H1 (cell line): ENCODE data around the gene MFAP1. TPM values are rescaled to one million over a fixed set of nuclear protein-coding genes. Genes with fewer than 3 reads are reported as not detected.
A peak's percentile ranks its signal among the peaks of the same experiment; 100 is the strongest.

Experiments used
- CTCF ChIA-PET: fragments of 300-600 bp; sonication (Branson Sonifier 250); formaldehyde crosslinking; loops from one replicate; lab custom pipeline; 2021; ENCODE audit not compliant: partially characterized antibody; lab: Charles Lee
- POLR2A ChIA-PET: fragments of 300-600 bp; sonication (Branson Sonifier 250); formaldehyde crosslinking; loops from one replicate; lab custom pipeline; 2021; ENCODE audit warnings: inconsistent platforms; ENCODE audit not compliant: partially characterized antibody; lab: Charles Lee
- DNase-seq, 2 experiments: peaks; one replicate each; pipeline versions ENCODE4 v3.0.0 to v3.0.0-alpha.2; 2010 to 2022; ENCODE audit warnings: low spot score in 2 of 2, low read depth in 1 of 2, mixed read lengths in 1 of 2
- FAIRE-seq: peaks from 2 replicates; lab custom pipeline; 2011; peaks lifted over from hg19 to GRCh38; lab: Jason Lieb, UNC
- H2AFZ ChIP-seq: 2 replicates; pipeline ENCODE4 v1.8.1; 2012; ENCODE audit warnings: low read length, inconsistent platforms
- H2AK5ac ChIP-seq: 2 replicates; pipeline ENCODE4 v1.6.1; 2013; ENCODE audit warnings: low read depth, low read length
- H2BK120ac ChIP-seq: replicated peaks from 2 replicates; pipeline ENCODE3; 2013; ENCODE audit warnings: low read depth, low read length, inconsistent platforms
- H2BK12ac ChIP-seq: 2 replicates; pipeline ENCODE4 v1.6.1; 2013; ENCODE audit warnings: low read depth, low read length
- H2BK15ac ChIP-seq: 2 replicates; pipeline ENCODE4 v1.6.1; 2013; ENCODE audit warnings: low read length
- H2BK20ac ChIP-seq: 2 replicates; pipeline ENCODE4 v1.6.1; 2013; ENCODE audit warnings: low read length
- H2BK5ac ChIP-seq: 2 replicates; pipeline ENCODE4 v1.6.1; 2013; ENCODE audit warnings: low read depth, low read length
- H3K14ac ChIP-seq: 2 replicates; pipeline ENCODE4 v1.6.1; 2013; ENCODE audit warnings: inconsistent platforms; ENCODE audit not compliant: insufficient read length
- H3K18ac ChIP-seq: 2 replicates; pipeline ENCODE4 v1.6.1; 2013; ENCODE audit warnings: low read length; ENCODE audit errors: extremely low read depth
- H3K23ac ChIP-seq: 2 replicates; pipeline ENCODE4 v1.6.1; 2013; ENCODE audit warnings: inconsistent platforms; ENCODE audit not compliant: insufficient read length
- H3K23me2 ChIP-seq: 2 replicates; pipeline ENCODE4 v1.6.1; 2013; ENCODE audit warnings: low read depth, low read length
- H3K27ac ChIP-seq: 2 replicates; pipeline ENCODE4 v1.6.1; 2011; ENCODE audit warnings: low read depth, low read length, inconsistent platforms
- H3K27me3 ChIP-seq, 4 experiments: replicated peaks in 1 of 4; 1 replicate in 1 of 4; 2 replicates in 3 of 4; pipeline versions ENCODE4 v1.6.1 to v1.8.1; 2011 to 2013; ENCODE audit warnings: low read length in 3 of 4, mild to moderate bottlenecking in 3 of 4, inconsistent platforms in 2 of 4, mixed read lengths in 2 of 4, moderate library complexity in 1 of 4; ENCODE audit not compliant: control insufficient read depth in 3 of 4, insufficient read depth in 3 of 4; ENCODE audit errors: extremely low read depth in 1 of 4
- H3K36me3 ChIP-seq, 4 experiments: 2 replicates each; pipeline versions ENCODE4 v1.6.1 to v1.8.1; 2011 to 2013; ENCODE audit warnings: mild to moderate bottlenecking in 4 of 4, low read length in 3 of 4, moderate library complexity in 2 of 4, control low read depth in 1 of 4, inconsistent platforms in 1 of 4; ENCODE audit not compliant: insufficient read depth in 4 of 4, control insufficient read depth in 2 of 4
- H3K4ac ChIP-seq: replicated peaks from 2 replicates; pipeline ENCODE3; 2013; ENCODE audit warnings: low read length, low read depth, mixed read lengths, inconsistent platforms; ENCODE audit not compliant: insufficient read length
- H3K4me1 ChIP-seq, 4 experiments: replicated peaks in 1 of 4; 1 replicate in 1 of 4; 2 replicates in 3 of 4; pipeline versions ENCODE4 v1.6.1 to v1.8.1; 2011 to 2013; ENCODE audit warnings: low read length in 3 of 4, inconsistent platforms in 2 of 4, mixed read lengths in 1 of 4; ENCODE audit not compliant: insufficient read depth in 4 of 4, control insufficient read depth in 3 of 4
- H3K4me2 ChIP-seq, 2 experiments: 2 replicates each; pipeline versions ENCODE4 v1.6.1 to v1.8.1; 2011 to 2013; ENCODE audit warnings: low read depth in 2 of 2, low read length in 2 of 2, control low read depth in 1 of 2, inconsistent platforms in 1 of 2, mild to moderate bottlenecking in 1 of 2; ENCODE audit not compliant: insufficient read depth in 1 of 2
- H3K4me3 ChIP-seq, 4 experiments: fragments of 200-600, 300-600 bp in 1 of 4; sonication (generic), shearing (Covaris generic), sonication (Bioruptor Twin) in 1 of 4; 2 replicates each; pipeline versions ENCODE4 v1.5.1 to v1.8.1; 2011 to 2016; ENCODE audit warnings: low read length in 4 of 4, low read depth in 3 of 4, control low read depth in 2 of 4, inconsistent platforms in 2 of 4, mild to moderate bottlenecking in 2 of 4, mixed read lengths in 1 of 4, moderate library complexity in 1 of 4; ENCODE audit not compliant: insufficient read depth in 2 of 4; ENCODE audit errors: extremely low read depth in 1 of 4
- H3K56ac ChIP-seq: replicated peaks from 2 replicates; pipeline ENCODE3; 2013; ENCODE audit warnings: low read depth, mild to moderate bottlenecking, mixed read lengths, low read length, inconsistent platforms; ENCODE audit not compliant: insufficient read length
- H3K79me1 ChIP-seq: 2 replicates; pipeline ENCODE4 v1.6.1; 2013; ENCODE audit warnings: low read depth, low read length, control low read depth
- H3K79me2 ChIP-seq, 2 experiments: 2 replicates each; pipeline versions ENCODE4 v1.6.1 to v1.8.1; 2012 to 2013; ENCODE audit warnings: low read length in 2 of 2, mild to moderate bottlenecking in 2 of 2, inconsistent platforms in 1 of 2; ENCODE audit not compliant: insufficient read depth in 2 of 2, control insufficient read depth in 1 of 2
- H3K9ac ChIP-seq, 4 experiments: replicated peaks in 1 of 4; 1 replicate in 1 of 4; 2 replicates in 3 of 4; pipeline versions ENCODE4 v1.6.1 to v1.8.1; 2011 to 2013; ENCODE audit warnings: low read depth in 3 of 4, low read length in 3 of 4, control low read depth in 2 of 4, mild to moderate bottlenecking in 2 of 4, moderate library complexity in 2 of 4, inconsistent platforms in 1 of 4; ENCODE audit errors: extremely low read depth in 1 of 4
- H3K9me3 ChIP-seq, 2 experiments: 2 replicates each; pipeline versions ENCODE4 v1.6.1 to v1.8.1; 2012 to 2013; ENCODE audit warnings: mild to moderate bottlenecking in 2 of 2, moderate library complexity in 2 of 2, control low read depth in 1 of 2, inconsistent platforms in 1 of 2, low read depth in 1 of 2, low read length in 1 of 2, mixed read lengths in 1 of 2; ENCODE audit not compliant: insufficient read depth in 2 of 2
- H4K20me1 ChIP-seq, 2 experiments: replicated peaks in 1 of 2; 2 replicates each; pipeline versions ENCODE3 to v1.8.1; 2011 to 2013; ENCODE audit warnings: inconsistent platforms in 2 of 2, low read length in 2 of 2, mild to moderate bottlenecking in 1 of 2; ENCODE audit not compliant: insufficient read depth in 2 of 2, control insufficient read depth in 1 of 2
- H4K5ac ChIP-seq: 2 replicates; pipeline ENCODE4 v1.6.1; 2013; ENCODE audit warnings: low read length, low read depth, mixed read lengths, inconsistent platforms; ENCODE audit not compliant: insufficient read length
- H4K8ac ChIP-seq: 2 replicates; pipeline ENCODE4 v1.8.0; 2013; ENCODE audit warnings: mild to moderate bottlenecking, moderate library complexity, low read length, inconsistent platforms; ENCODE audit not compliant: insufficient read depth; ENCODE audit errors: extremely low read depth
- H4K91ac ChIP-seq: replicated peaks from 2 replicates; pipeline ENCODE3; 2013; ENCODE audit warnings: low read length, mixed read lengths, inconsistent platforms; ENCODE audit not compliant: insufficient read length
- CTCF ChIP-seq, 3 experiments: IDR thresholded peaks; 1 replicate in 2 of 3; 2 replicates in 1 of 3; pipeline versions ENCODE4 v1.5.1 to v1.6.1; 2011; ENCODE audit warnings: low read length in 3 of 3, mild to moderate bottlenecking in 3 of 3, inconsistent platforms in 2 of 3, low read depth in 1 of 3, moderate library complexity in 1 of 3; ENCODE audit not compliant: insufficient read depth in 1 of 3; ENCODE audit errors: control extremely low read depth in 1 of 3
- POLR2A ChIP-seq, 2 experiments: IDR thresholded peaks; 1 replicate in 1 of 2; 2 replicates in 1 of 2; pipeline ENCODE4 v1.6.1; 2011; ENCODE audit warnings: low read depth in 2 of 2, low read length in 2 of 2, mild to moderate bottlenecking in 2 of 2; ENCODE audit errors: control extremely low read depth in 1 of 2
- POLR2AphosphoS5 ChIP-seq: IDR thresholded peaks from 2 replicates; pipeline ENCODE4 v1.6.1; 2011; ENCODE audit warnings: low read depth, low read length
- WGBS, 2 experiments: shearing (Covaris generic) in 1 of 2; methylation state at CpG; one replicate each; pipeline versions ENCODE4 v1.1.6 to v1.1.7; 2013 to 2015; ENCODE audit warnings: low lambda C conversion rate in 2 of 2, mixed read lengths in 2 of 2, inconsistent platforms in 1 of 2, low coverage in 1 of 2, missing lambda C conversion rate in 1 of 2; ENCODE audit not compliant: insufficient replicate concordance in 2 of 2, insufficient coverage in 1 of 2, insufficient read length in 1 of 2; ENCODE audit errors: extremely low coverage in 1 of 2, missing lambda C conversion rate in 1 of 2; 5-methylcytosine and 5-hydroxymethylcytosine counted together
- polyA plus RNA-seq, 7 experiments: library from polyadenylated mRNA; depleted of rRNA in 3 of 7; stranded (reverse) in 5 of 7; unstranded in 2 of 7; fragments of >200 nt in 5 of 7; fragments of 200-250 nt in 2 of 7; gene quantifications; 1 replicate in 5 of 7; 2 replicates in 1 of 7; 4 replicates in 1 of 7; pipeline versions ENCODE4 v1.2.1 to v1.2.3, GENCODE V29; 2011 to 2013; ENCODE audit warnings: missing spikeins in 2 of 7, mixed read lengths in 2 of 7
- total RNA-seq: library from RNA; stranded (reverse); fragmentation: NEBNext Ultra II Directional; extraction: Animal tissue kit (Norgen Biotek cat#: 25700); gene quantifications from 2 replicates; pipeline ENCODE4 v1.2.1, GENCODE V29; 2021

The MFAP1 gene
- total and polyA plus RNA-seq, 2 of the 8 experiments (the other 6 are each of a cell fraction or from before 2014, with no cell fraction given), result 23.6 to 36.7 TPM

- Histone ChIP-seq H2BK5ac (peak overlapping the region; percentile 62), H3K23me2 (peaks cover 4% of the 10 kb centered on the region), H3K27ac (peak overlapping the region; percentile 54; the same call in 1 of the 2 replicates), H2AK5ac (peak overlapping the region; percentile 61), H4K91ac (no peak overlapping the region), H3K27me3 (no peaks in the 10 kb centered on the region), H3K56ac (no peak overlapping the region), H3K4me1 (peaks cover 21 to 33% (median 27%) of the 10 kb centered on the region in 4 experiments), H3K9ac (no peak overlapping the region), H2BK12ac (no peak overlapping the region), H4K20me1 (peaks cover 4 to 17% of the 10 kb centered on the region in 2 experiments), H3K14ac (no peak overlapping the region), H3K23ac (no peak overlapping the region), H3K4me2 (peak overlapping the region in 1 of 2 experiments; percentile 33; a peak in 3 of 4 replicates), H2BK120ac (no peak overlapping the region), H2BK20ac (0 out of 2 replicates have a peak overlapping the region, but pooled peaks have one; percentile 40), H3K4ac (no peak overlapping the region), H2AFZ (no peak overlapping the region), H3K4me3 (0 out of 8 replicates have a peak overlapping the region, but pooled peaks of 1 of the 4 experiments have one; percentile 16), H3K36me3 (peaks cover 14 to 53% (median 22%) of the 10 kb centered on the region in 4 experiments), H3K79me2 (peaks cover 0 to 26% of the 10 kb centered on the region in 2 experiments; a peak in 2 of 4 replicates), H3K79me1 (peaks cover 19% of the 10 kb centered on the region), H3K18ac (0 out of 2 replicates have a peak overlapping the region, but pooled peaks have one; percentile 38)
- WGBS, 2 experiments, result 83% methylated on average over 2 of the region's 2 CpGs; no CpG with 5 or more reads in 1 of the 2 experiments
- ChIA-PET POLR2A (interaction anchor here (0.6 to 8.9 kb wide), 11 partner anchors 9 to 262 kb away, joined by 3 to 71 read pairs (median 5); partner anchors contain the start of genes ELL3, MFAP1 and PDIA3), CTCF (interaction anchor here (1.2 to 1.4 kb wide), 2 partner anchors 19 to 24 kb away, joined by 3 to 4 read pairs; partner anchors contain the start of gene ELL3)
- FAIRE-seq, result no peak
- peak; percentile 54; the same call in 1 of the 2 replicates for TF ChIP-seq POLR2AphosphoS5
- peak in 1 of 2 experiments; percentile 19; a peak in 2 of 3 replicates for TF ChIP-seq POLR2A (IDR thresholded peaks at IDR 0.05; ENCODE audit: control extremely low read depth in 1 of 2, low read depth in 2 of 2, low read length in 2 of 2)
- no peak for TF ChIP-seq CTCF (IDR thresholded peaks at IDR 0.05; ENCODE audit: control extremely low read depth in 1 of 3, insufficient read depth in 1 of 3, low read depth in 1 of 3, low read length in 3 of 3)
- TF ChIP-seq, all 59 proteins: peak for 2
- no peak for DNase-seq
- Histone ChIP-seq H2BK15ac (peak overlapping the region; percentile 19), H4K8ac (no peak overlapping the region), H4K5ac (no peak overlapping the region), H3K9me3 (no peaks in the 10 kb centered on the region)
Observed at GRCh38 chr15:43795197-43795596, 29.3 kb downstream of the MFAP1 start.
